IPS-15b (cell line): ENCODE data around the gene SYNGAP1.
A peak's percentile ranks its signal among the peaks of the same experiment; 100 is the strongest.

Experiments used
- H3K27me3 ChIP-seq: one replicate; pipeline ENCODE4 v1.6.1; 2013; ENCODE audit warnings: low read length; ENCODE audit not compliant: control insufficient read depth, insufficient read depth
- H3K36me3 ChIP-seq: one replicate; pipeline ENCODE4 v1.6.1; 2013; ENCODE audit warnings: low read length; ENCODE audit not compliant: control insufficient read depth, insufficient read depth
- H3K4me1 ChIP-seq: one replicate; pipeline ENCODE4 v1.6.1; 2013; ENCODE audit warnings: mild to moderate bottlenecking, low read length; ENCODE audit not compliant: control insufficient read depth, insufficient read depth
- H3K4me3 ChIP-seq: one replicate; pipeline ENCODE4 v1.5.1; 2013; ENCODE audit warnings: low read depth, low read length
- H3K9ac ChIP-seq: one replicate; pipeline ENCODE4 v1.6.1; 2013; ENCODE audit warnings: low read depth, mild to moderate bottlenecking, low read length
- H3K9me3 ChIP-seq: one replicate; pipeline ENCODE4 v1.6.1; 2013; ENCODE audit warnings: mild to moderate bottlenecking, low read length; ENCODE audit not compliant: control insufficient read depth, insufficient read depth

Gene SYNGAP1

GRCh38 chr6:33450434-33450833, 30.6 kb downstream of the SYNGAP1 start:
- H3K27me3 ChIP-seq: no peaks in the 10 kb centered on the region
- H3K9me3 ChIP-seq: no peaks in the 10 kb centered on the region
- H3K9ac ChIP-seq: no peak overlapping the region
- no peak overlapping the region for H3K4me3 ChIP-seq
- H3K36me3 ChIP-seq: peaks cover 49% of the 10 kb centered on the region
- peaks cover 2% of the 10 kb centered on the region for H3K4me1 ChIP-seq

- H3K9ac ChIP-seq: no peak overlapping the region
- peaks cover 47% of the 10 kb centered on the region for H3K36me3 ChIP-seq
- no peaks in the 10 kb centered on the region for H3K27me3 ChIP-seq
- H3K9me3 ChIP-seq: no peaks in the 10 kb centered on the region
- no peak overlapping the region for H3K4me3 ChIP-seq
- peaks cover 2% of the 10 kb centered on the region for H3K4me1 ChIP-seq
Observed at GRCh38 chr6:33451606-33452005, 31.7 kb downstream of the SYNGAP1 start.

GRCh38 chr6:33452496-33452895, 32.6 kb downstream of the SYNGAP1 start:
- Histone ChIP-seq H3K9ac (no peak overlapping the region), H3K4me3 (no peak overlapping the region), H3K27me3 (no peaks in the 10 kb centered on the region), H3K4me1 (peaks cover 2% of the 10 kb centered on the region), H3K36me3 (peaks cover 39% of the 10 kb centered on the region), H3K9me3 (no peaks in the 10 kb centered on the region)

GRCh38 chr6:33453393-33454008, 33.6 kb downstream of the SYNGAP1 start:
- H3K9ac ChIP-seq: no peak overlapping the region
- no peaks in the 10 kb centered on the region for H3K27me3 ChIP-seq
- no peaks in the 10 kb centered on the region for H3K9me3 ChIP-seq
- H3K4me1 ChIP-seq: peaks cover 2% of the 10 kb centered on the region
- peaks cover 29% of the 10 kb centered on the region for H3K36me3 ChIP-seq
- H3K4me3 ChIP-seq: peak overlapping the region; percentile 80

- no peaks in the 10 kb centered on the region for H3K9me3 ChIP-seq
- peak within 1 kb of the TSS; percentile 74 for H3K9ac ChIP-seq
- peaks cover 2% of the 10 kb centered on the region for H3K4me1 ChIP-seq
- peak within 1 kb of the TSS; percentile 80 for H3K4me3 ChIP-seq
- peaks cover 2% of the 10 kb centered on the region for H3K27me3 ChIP-seq
- H3K36me3 ChIP-seq: peaks cover 22% of the 10 kb centered on the region
Observed at GRCh38 chr6:33454009-33454946, 34.4 kb downstream of the SYNGAP1 start, which contains the start of gene ZBTB9. ZBTB9 (plus strand) TSS chr6:33454576; CDS start chr6:33455101, 525 bp downstream.

- Histone ChIP-seq H3K9ac (peak overlapping the region; percentile 74), H3K9me3 (no peaks in the 10 kb centered on the region), H3K4me1 (peaks cover 2% of the 10 kb centered on the region), H3K4me3 (peak overlapping the region; percentile 80), H3K36me3 (peaks cover 19% of the 10 kb centered on the region), H3K27me3 (peaks cover 2% of the 10 kb centered on the region)
Observed at GRCh38 chr6:33455051-33455450, 35.2 kb downstream of the SYNGAP1 start.

GRCh38 chr6:33456156-33456555, 36.3 kb downstream of the SYNGAP1 start:
- peaks cover 2% of the 10 kb centered on the region for H3K27me3 ChIP-seq
- peaks cover 12% of the 10 kb centered on the region for H3K36me3 ChIP-seq
- H3K4me3 ChIP-seq: no peak overlapping the region
- no peaks in the 10 kb centered on the region for H3K9me3 ChIP-seq
- H3K4me1 ChIP-seq: peaks cover 2% of the 10 kb centered on the region
- H3K9ac ChIP-seq: no peak overlapping the region

- H3K27me3 ChIP-seq: peaks cover 2% of the 10 kb centered on the region
- peaks cover 2% of the 10 kb centered on the region for H3K4me1 ChIP-seq
Observed at GRCh38 chr6:33458676-33459075, 38.8 kb downstream of the SYNGAP1 start.

GRCh38 chr6:33459226-33459625, 39.4 kb downstream of the SYNGAP1 start:
- peaks cover 2% of the 10 kb centered on the region for H3K27me3 ChIP-seq
- H3K9me3 ChIP-seq: no peaks in the 10 kb centered on the region
- peaks cover 12% of the 10 kb centered on the region for H3K36me3 ChIP-seq
- peaks cover 2% of the 10 kb centered on the region for H3K4me1 ChIP-seq
- no peak overlapping the region for H3K9ac ChIP-seq
- H3K4me3 ChIP-seq: no peak overlapping the region

More at GRCh38 chr6:33458676-33459075, 38.8 kb downstream of the SYNGAP1 start:
- Histone ChIP-seq H3K9me3 (no peaks in the 10 kb centered on the region), H3K4me3 (no peak overlapping the region), H3K36me3 (peaks cover 12% of the 10 kb centered on the region), H3K9ac (no peak overlapping the region)

- Histone ChIP-seq H3K4me3 (no peak overlapping the region), H3K27me3 (no peaks in the 10 kb centered on the region), H3K9me3 (no peaks in the 10 kb centered on the region), H3K4me1 (no peaks in the 10 kb centered on the region), H3K36me3 (no peaks in the 10 kb centered on the region), H3K9ac (no peak overlapping the region)
Observed at GRCh38 chr6:33466075-33466735, 46.3 kb downstream of the SYNGAP1 start.

- Histone ChIP-seq H3K4me3 (no peak overlapping the region), H3K9me3 (no peaks in the 10 kb centered on the region), H3K27me3 (no peaks in the 10 kb centered on the region), H3K9ac (no peak overlapping the region), H3K4me1 (no peaks in the 10 kb centered on the region), H3K36me3 (no peaks in the 10 kb centered on the region)
Observed at GRCh38 chr6:33467091-33467490, 47.2 kb downstream of the SYNGAP1 start.
